Ureter (tissue), 1 donor: ENCODE measurements around the gene SLC35G1. TPM values are rescaled to one million over a fixed set of nuclear protein-coding genes. Genes with fewer than 3 reads are reported as not detected.

Experiments
- DNase-seq: peaks from one replicate; pipeline ENCODE4 v3.0.0-alpha.2; 2020; ENCODE audit warnings: low spot score
- total RNA-seq: library from RNA; stranded (reverse); gene quantifications from one replicate; pipeline ENCODE4 v1.2.4, GENCODE V29; 2023
- donor health status: DM: yes; HTN: yes; CAD: no.

The SLC35G1 gene
- total RNA-seq, result 4.8 TPM

GRCh38 chr10:93893646-93894515 lies at the start of gene SLC35G1:
Gene SLC35G1 (plus strand): TSS chr10:93893978. CDS start chr10:93894034, 56 bp downstream.
- DNase-seq, result peak; percentile 58

GRCh38 chr10:93844979-93845626 lies 48.7 kb upstream of the SLC35G1 start:
- DNase-seq, result no peak

- DNase-seq, result no peak
Observed at GRCh38 chr10:93849593-93849992, 44.2 kb upstream of the SLC35G1 start.

GRCh38 chr10:93850031-93851015 lies 43.5 kb upstream of the SLC35G1 start:
- no peak for DNase-seq

- no peak for DNase-seq
Observed at GRCh38 chr10:93851169-93851568, 42.6 kb upstream of the SLC35G1 start.

- DNase-seq, result no peak
Observed at GRCh38 chr10:93852476-93853095, 41.2 kb upstream of the SLC35G1 start.

GRCh38 chr10:93854975-93855374 lies 38.8 kb upstream of the SLC35G1 start:
- DNase-seq, result no peak

GRCh38 chr10:93856349-93857145 lies 37.2 kb upstream of the SLC35G1 start:
- no peak for DNase-seq

- DNase-seq, result no peak
Observed at GRCh38 chr10:93859049-93859655, 34.6 kb upstream of the SLC35G1 start.

- no peak for DNase-seq
Observed at GRCh38 chr10:93861825-93862224, 32.0 kb upstream of the SLC35G1 start.

GRCh38 chr10:93865794-93866425 lies 27.9 kb upstream of the SLC35G1 start:
- DNase-seq, result no peak

- no peak for DNase-seq
Observed at GRCh38 chr10:93867525-93867924, 26.3 kb upstream of the SLC35G1 start.

- no peak for DNase-seq
Observed at GRCh38 chr10:93871671-93872204, 22.0 kb upstream of the SLC35G1 start.

GRCh38 chr10:93872375-93873158 lies 21.2 kb upstream of the SLC35G1 start:
- DNase-seq, result no peak

GRCh38 chr10:93873420-93874115 lies 20.2 kb upstream of the SLC35G1 start:
- no peak for DNase-seq

- no peak for DNase-seq
Observed at GRCh38 chr10:93874309-93875031, 19.3 kb upstream of the SLC35G1 start.

GRCh38 chr10:93875032-93875358 lies 18.8 kb upstream of the SLC35G1 start:
- DNase-seq, result no peak
